ENCODE data around the gene LGR6. TPM values are rescaled to one million over a fixed set of nuclear protein-coding genes. Genes with fewer than 3 reads are reported as not detected.

LGR6 gene
- total RNA-seq, 1 donor from 2014 or later, result 3.1 TPM

DNA sequence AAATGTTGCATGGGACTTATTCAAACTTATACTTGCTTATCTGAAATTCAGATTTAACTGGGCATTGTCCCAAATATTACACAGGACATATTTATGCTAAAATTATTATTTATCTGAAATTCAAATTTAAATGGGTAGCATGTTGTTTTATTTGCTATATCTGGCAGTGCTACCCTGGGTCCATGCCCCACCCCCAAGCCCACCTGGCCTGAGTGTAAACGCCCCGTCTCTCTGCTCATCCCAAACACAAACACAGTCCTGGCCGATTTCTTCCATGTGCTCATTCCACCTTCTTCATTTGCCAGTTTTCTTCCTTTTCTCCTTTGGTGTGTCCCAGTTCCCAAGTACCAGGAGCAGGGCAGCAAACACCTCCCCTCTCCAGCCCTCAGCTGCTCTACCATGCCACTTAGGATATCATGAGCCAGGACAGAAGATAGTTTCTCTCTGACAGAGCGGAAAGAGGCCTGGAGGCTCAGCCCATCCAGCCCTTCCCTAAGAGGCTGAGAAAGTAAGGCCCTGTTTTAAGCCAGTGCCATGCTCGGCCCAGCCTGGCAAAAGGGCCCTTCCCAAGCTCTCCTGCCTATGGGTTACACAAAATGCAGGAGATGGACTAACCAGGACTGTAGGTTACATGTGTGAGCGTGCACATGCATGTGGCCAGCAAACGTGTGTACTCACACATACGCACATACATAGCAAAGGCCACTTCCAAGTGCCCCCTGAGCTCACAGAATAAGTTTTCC lies 78.7 kb downstream of the LGR6 start:
- Mint-ChIP-seq H3K36me3 (no peaks in the 10 kb centered on the region), H3K9me3 (no peaks in the 10 kb centered on the region), H3K4me3 (no peak overlapping the region), H3K4me1 (peaks cover 11% of the 10 kb centered on the region), H3K27me3 (ENCODE audit: low read depth) (peaks cover 27% of the 10 kb centered on the region), H3K27ac (no peak overlapping the region)
- TF ChIP-seq, protein P1, sequence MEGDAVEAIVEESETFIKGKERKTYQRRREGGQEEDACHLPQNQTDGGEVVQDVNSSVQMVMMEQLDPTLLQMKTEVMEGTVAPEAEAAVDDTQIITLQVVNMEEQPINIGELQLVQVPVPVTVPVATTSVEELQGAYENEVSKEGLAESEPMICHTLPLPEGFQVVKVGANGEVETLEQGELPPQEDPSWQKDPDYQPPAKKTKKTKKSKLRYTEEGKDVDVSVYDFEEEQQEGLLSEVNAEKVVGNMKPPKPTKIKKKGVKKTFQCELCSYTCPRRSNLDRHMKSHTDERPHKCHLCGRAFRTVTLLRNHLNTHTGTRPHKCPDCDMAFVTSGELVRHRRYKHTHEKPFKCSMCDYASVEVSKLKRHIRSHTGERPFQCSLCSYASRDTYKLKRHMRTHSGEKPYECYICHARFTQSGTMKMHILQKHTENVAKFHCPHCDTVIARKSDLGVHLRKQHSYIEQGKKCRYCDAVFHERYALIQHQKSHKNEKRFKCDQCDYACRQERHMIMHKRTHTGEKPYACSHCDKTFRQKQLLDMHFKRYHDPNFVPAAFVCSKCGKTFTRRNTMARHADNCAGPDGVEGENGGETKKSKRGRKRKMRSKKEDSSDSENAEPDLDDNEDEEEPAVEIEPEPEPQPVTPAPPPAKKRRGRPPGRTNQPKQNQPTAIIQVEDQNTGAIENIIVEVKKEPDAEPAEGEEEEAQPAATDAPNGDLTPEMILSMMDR (IDR thresholded peaks at IDR 0.05; ENCODE audit: unreplicated experiment), result no peak
- DNase-seq (ENCODE audit: low spot score in 2 of 2, unreplicated experiment in 2 of 2), result no peak

DNA sequence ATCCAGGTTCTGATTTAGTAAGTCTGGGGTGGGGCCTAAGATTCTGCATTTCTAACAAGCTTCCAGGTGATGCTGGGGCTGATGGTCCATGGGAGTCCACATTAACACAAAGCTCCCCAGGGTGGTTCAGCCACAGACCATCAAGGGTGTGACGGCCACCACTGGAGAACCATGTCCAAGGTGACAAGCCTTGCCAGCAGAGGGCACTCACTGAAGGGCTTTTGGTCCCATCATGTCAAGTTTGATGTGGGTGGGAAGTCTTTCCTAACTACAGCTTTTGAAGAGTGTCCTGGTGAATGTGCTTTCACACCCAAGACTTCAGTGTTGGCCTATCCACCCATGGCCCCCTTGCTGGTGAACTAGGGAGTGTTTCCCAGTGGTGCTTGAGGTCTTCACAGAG lies 81.0 kb downstream of the LGR6 start:
- no peak overlapping the region for H3K27ac Mint-ChIP-seq
- no peaks in the 10 kb centered on the region for H3K36me3 Mint-ChIP-seq
- TF ChIP-seq, protein P1 (IDR thresholded peaks at IDR 0.05; ENCODE audit: unreplicated experiment), result no peak
- DNase-seq (ENCODE audit: low spot score in 2 of 2, unreplicated experiment in 2 of 2), result no peak
- H3K27me3 Mint-ChIP-seq (ENCODE audit: low read depth), result peaks cover 26% of the 10 kb centered on the region
- no peak overlapping the region for H3K4me3 Mint-ChIP-seq
- H3K9me3 Mint-ChIP-seq, result no peaks in the 10 kb centered on the region
- peaks cover 22% of the 10 kb centered on the region for H3K4me1 Mint-ChIP-seq

DNA sequence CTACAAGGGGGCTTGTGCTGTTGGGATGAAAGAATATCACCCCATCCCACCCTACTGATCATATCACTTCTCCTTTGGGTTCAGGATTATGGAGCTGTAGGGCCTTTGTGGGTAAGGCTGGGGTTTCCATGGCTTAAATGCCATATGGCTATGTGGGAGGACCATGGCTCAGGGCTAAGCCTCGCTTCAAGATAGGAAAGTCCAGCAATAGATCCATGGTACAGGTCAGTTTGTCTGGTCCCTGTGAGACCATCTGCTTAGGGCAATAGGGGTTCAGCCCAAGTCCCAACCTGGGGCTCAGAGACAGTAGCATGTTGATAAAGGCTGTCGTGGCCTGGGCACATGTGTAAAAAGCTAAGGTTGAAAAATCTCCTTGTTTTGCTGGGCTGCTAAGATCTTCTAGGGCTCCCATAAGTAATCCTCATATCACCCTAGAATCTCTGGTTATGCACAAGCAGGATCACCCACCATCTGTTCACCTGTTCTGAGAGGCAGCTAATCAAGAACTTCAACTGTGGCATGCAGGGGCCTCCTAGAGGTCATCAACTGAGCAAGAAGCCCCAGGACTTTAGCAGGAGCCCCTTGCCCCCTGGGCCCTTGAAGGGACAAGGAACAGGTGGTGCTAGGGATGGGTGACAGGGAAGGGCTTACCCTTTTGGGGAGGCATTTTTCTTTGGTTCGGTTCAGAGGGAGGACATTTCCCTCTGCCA lies 81.6 kb downstream of the LGR6 start:
- no peak overlapping the region for H3K27ac Mint-ChIP-seq
- TF ChIP-seq, protein P1 (IDR thresholded peaks at IDR 0.05; ENCODE audit: unreplicated experiment), result no peak
- no peak for DNase-seq (ENCODE audit: low spot score in 2 of 2, unreplicated experiment in 2 of 2)
- no peaks in the 10 kb centered on the region for H3K36me3 Mint-ChIP-seq
- no peaks in the 10 kb centered on the region for H3K9me3 Mint-ChIP-seq
- no peak overlapping the region for H3K4me3 Mint-ChIP-seq
- peaks cover 24% of the 10 kb centered on the region for H3K27me3 Mint-ChIP-seq (ENCODE audit: low read depth)
- H3K4me1 Mint-ChIP-seq, result peaks cover 28% of the 10 kb centered on the region

DNA sequence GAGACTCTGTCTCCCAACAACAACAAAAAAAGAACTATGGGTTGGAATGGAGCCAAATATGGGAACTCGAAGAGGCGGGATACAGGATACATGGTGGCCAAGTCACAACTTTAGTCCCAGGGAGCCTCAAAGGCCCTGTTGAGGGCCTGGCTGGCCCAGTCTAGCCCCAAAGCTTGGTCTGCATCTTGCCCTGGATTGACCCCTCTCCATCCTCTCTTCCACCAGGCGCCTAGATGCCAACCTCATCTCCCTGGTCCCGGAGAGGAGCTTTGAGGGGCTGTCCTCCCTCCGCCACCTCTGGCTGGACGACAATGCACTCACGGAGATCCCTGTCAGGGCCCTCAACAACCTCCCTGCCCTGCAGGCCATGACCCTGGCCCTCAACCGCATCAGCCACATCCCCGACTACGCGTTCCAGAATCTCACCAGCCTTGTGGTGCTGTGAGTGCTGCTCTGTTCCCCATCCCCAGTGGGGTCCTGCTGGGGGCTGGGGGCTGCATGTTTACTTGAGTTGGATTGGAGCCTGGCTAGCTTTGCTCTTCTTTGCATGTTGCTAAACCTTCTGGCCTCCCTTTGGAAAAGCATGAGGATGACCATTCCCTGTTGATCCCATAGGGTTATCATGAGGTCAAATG lies 82.6 kb downstream of the LGR6 start:
- Mint-ChIP-seq H3K9me3 (no peaks in the 10 kb centered on the region), H3K36me3 (no peaks in the 10 kb centered on the region), H3K4me1 (peaks cover 29% of the 10 kb centered on the region), H3K27ac (no peak overlapping the region), H3K27me3 (ENCODE audit: low read depth) (peaks cover 18% of the 10 kb centered on the region), H3K4me3 (no peak overlapping the region)
- TF ChIP-seq, protein P1 (IDR thresholded peaks at IDR 0.05; ENCODE audit: unreplicated experiment), result no peak
- DNase-seq (ENCODE audit: low spot score in 2 of 2, unreplicated experiment in 2 of 2), result no peak

DNA sequence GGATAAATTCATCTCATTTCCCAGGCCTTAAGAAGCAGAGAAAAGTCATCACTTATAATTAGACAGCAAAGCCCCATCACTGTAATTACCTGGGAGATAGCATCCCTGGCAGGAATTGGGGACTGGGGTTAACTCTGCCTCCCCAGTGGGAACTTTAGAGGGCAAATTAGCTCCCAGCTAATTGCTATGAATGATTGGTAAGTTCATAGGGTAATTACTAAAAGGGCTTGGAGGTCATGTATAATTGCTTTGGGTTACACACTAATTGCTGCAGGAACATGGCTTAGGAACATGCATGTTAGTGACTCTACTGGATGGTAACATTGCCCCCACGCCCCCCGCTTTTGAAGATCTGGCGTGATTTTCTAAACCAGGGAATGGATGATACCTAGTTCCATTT lies 83.3 kb downstream of the LGR6 start:
- no peak for DNase-seq (ENCODE audit: low spot score in 2 of 2, unreplicated experiment in 2 of 2)
- peaks cover 35% of the 10 kb centered on the region for H3K4me1 Mint-ChIP-seq

More for the DNA sequence above, 83.3 kb downstream of the LGR6 start:
- no peak overlapping the region for H3K4me3 Mint-ChIP-seq
- H3K9me3 Mint-ChIP-seq, result no peaks in the 10 kb centered on the region
- no peak overlapping the region for H3K27ac Mint-ChIP-seq
- TF ChIP-seq, protein P1 (IDR thresholded peaks at IDR 0.05; ENCODE audit: unreplicated experiment), result no peak
- peaks cover 16% of the 10 kb centered on the region for H3K27me3 Mint-ChIP-seq (ENCODE audit: low read depth)
- no peaks in the 10 kb centered on the region for H3K36me3 Mint-ChIP-seq

Measured in mesothelial cell of epicardium (in vitro differentiated cells).